Smooth muscle cell of the pulmonary artery (primary cell): ENCODE results near the gene PRR20C. TPM values are rescaled to one million over a fixed set of nuclear protein-coding genes. Genes with fewer than 3 reads are reported as not detected.

Experiments
- total RNA-seq: library from RNA; depleted of rRNA; stranded (reverse); fragments of >200 nt; gene quantifications from 2 replicates; pipeline ENCODE4 v1.2.3, GENCODE V29; 2014

PRR20C gene
- total RNA-seq = not detected in 2 replicates

GRCh38 chr13:57153761-57154160 lies at the start of gene PRR20C:
Gene PRR20C, plus strand, starts transcription at chr13:57154061. Its CDS starts 387 bp downstream, at chr13:57154448.

GRCh38 chr13:57140235-57140968 lies 13.5 kb upstream of the PRR20C start, which contains the start of gene PRR20A:
Gene PRR20A, plus strand, starts transcription at chr13:57140918. Its CDS starts 387 bp downstream, at chr13:57141305.

GRCh38 chr13:57147188-57147587 lies 6.7 kb upstream of the PRR20C start, which contains the start of gene PRR20B:
Gene PRR20B, plus strand, starts transcription at chr13:57147488. Its CDS starts 387 bp downstream, at chr13:57147875.

GRCh38 chr13:57160332-57160731 lies 6.5 kb downstream of the PRR20C start, which contains the start of gene PRR20D:
Gene PRR20D, plus strand, starts transcription at chr13:57160632. Its CDS starts 387 bp downstream, at chr13:57161019.

GRCh38 chr13:57166897-57167296 lies 13.0 kb downstream of the PRR20C start, which contains the start of gene PRR20E:
Gene PRR20E, plus strand, starts transcription at chr13:57167197. Its CDS starts 387 bp downstream, at chr13:57167584.

Other genes with a start within 250 kb of the PRR20C start
- gene PRR20A, start 13.1 kb upstream of the PRR20C start, total RNA-seq = not detected in 2 replicates
- not detected in 2 replicates for gene PRR20B, start 6.6 kb upstream of the PRR20C start, total RNA-seq
- not detected in 2 replicates for gene PRR20D, start 6.6 kb downstream of the PRR20C start, total RNA-seq
- not detected in 2 replicates for gene PRR20E, start 13.1 kb downstream of the PRR20C start, total RNA-seq